ENCODE results near the gene CD248.
"Not testable (repeated sequence)": the region's sequence is repeated elsewhere in the genome, so short reads cannot be mapped to it uniquely, and the experiment has no call there.

The CD248 gene

DNA sequence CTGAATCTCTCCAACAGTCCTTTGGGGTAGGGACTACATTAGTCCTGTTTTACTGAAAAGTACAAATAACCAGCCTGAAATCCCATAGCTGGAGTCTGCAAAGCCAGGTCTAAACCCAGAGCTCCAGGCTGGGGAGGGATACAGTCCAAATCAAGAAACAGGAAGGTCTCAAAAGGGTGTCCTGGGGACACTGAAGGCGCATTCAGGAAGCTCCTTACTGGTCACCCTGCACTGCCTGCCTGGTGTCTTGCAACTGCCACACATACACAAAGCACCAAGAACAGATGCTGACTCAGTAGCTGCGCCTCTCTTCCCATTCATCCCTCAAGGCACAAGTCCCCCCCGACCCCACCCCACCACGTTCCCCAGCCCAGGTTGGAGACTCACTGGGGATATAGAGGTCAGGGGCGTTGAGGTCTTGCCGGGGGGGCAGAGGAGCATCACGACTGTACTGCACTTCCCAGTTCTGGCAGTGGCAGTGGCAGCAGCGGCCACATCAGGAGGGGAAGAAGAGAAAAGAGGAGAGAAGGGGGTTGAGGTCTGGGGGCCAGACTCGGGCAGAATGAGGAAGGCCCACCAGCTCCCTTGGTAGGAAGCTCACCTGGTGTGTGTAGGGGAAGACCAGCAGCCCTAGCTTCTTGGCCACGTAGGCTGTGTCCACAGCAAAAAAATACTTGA is 29.5 kb downstream of the CD248 start:
- DNase-seq: no peak

DNA sequence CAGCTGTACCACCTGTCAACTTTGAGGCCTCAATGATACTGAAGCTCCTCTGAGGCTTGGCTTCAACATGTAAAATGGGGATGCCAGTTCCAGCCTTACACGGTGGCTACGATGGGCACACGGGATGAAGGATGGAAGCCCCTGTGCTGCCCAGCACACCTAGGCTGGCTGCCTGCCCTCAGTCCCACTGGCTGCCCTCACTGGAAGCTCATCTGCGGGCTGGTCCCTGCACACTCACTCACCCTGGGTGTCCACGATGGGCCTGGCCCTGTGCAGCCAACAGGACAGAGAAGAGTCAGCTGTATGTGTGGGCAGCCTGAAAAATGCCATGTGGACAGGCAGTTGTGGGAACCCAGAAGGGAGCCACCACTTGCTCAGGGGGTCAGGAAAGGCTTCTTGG is 30.1 kb downstream of the CD248 start:
- no peak for DNase-seq

- no peak for DNase-seq
Observed at GRCh38 chr11:66285250-66285947, 31.4 kb downstream of the CD248 start.

GRCh38 chr11:66284526-66285078 is 32.2 kb downstream of the CD248 start:
- no peak for DNase-seq

- DNase-seq: no peak
Observed at GRCh38 chr11:66283461-66284105, 33.3 kb downstream of the CD248 start.

DNA sequence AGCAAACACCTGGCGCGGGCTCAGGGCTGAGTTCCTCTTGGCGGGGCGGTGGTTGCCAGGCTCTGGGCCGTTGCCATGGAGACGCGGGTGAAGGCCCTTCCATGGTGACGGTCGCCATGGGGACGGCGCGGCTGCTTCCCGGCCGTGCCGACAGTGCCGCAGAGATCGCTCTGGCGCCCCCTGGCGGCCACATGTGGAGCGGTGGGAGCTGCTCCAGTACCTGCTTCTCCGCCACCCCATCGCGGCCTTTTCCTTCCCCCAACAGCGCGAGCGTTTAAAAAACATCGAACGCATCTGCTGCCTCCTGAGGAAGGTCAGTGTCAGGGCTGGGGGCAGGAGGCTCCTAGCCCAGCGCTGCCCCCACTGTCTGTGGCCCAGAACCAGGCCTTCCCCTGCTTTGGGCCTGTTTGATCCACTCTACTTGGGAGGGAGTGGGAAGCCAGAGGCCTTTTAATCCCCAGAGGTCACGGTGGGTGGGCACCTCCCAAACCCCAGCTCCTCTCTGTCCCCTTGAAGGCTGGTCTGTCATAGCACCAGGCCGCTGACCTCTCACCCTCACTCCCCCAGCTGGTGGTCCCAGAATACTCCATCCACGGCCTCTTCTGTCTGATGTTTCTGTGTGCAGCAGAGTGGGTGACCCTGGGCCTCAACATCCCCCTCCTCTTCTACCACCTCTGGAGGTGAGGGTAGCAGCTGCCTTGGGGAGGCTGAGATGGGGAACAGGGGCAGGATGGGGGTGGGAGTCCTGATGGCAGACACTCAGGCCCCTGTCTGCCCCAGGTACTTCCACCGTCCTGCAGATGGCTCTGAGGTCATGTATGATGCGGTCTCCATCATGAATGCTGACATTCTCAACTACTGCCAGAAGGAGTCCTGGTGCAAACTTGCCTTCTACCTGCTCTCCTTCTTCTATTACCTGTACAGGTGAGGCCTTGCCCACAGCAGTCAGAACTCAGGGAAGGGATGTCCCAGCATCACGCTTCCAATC is 34.1 kb downstream of the CD248 start:
- DNase-seq: peak; percentile 100

- DNase-seq: no peak
Observed at GRCh38 chr11:66281776-66282467, 34.9 kb downstream of the CD248 start.

GRCh38 chr11:66281001-66281400 is 35.8 kb downstream of the CD248 start:
- DNase-seq: no peak

DNA sequence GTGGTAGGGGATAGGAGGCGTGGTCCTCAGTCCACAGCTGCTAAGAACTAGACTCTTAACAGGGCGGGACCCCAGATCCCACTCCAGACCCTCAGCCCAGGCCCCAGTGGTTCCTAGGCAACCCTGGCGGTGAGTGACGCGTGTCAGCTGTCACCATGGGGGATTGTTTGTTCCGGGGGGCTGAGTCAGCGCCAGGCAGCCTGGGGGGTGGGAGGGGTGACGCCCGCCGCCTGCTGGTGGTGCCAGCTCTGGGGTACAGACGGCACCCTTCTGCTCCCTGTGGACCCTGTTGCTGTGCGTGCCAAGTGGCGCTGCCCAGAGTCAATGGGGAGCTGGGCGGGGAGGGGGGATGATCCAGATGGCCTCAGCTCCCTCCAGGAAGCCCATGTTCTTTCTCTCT is 36.4 kb downstream of the CD248 start:
- no peak for DNase-seq

- DNase-seq: no peak
Observed at GRCh38 chr11:66279092-66279734, 37.6 kb downstream of the CD248 start.

- DNase-seq: peak; percentile 59
Observed at GRCh38 chr11:66278363-66279091, 38.3 kb downstream of the CD248 start.

- peak; percentile 42 for DNase-seq
Observed at GRCh38 chr11:66277471-66278362, 39.1 kb downstream of the CD248 start, which contains the start of gene CNIH2. Gene CNIH2 (plus strand): TSS chr11:66278175. CDS start chr11:66278457, 282 bp downstream.

GRCh38 chr11:66277064-66277463 is 39.8 kb downstream of the CD248 start:
- DNase-seq: not testable (repeated sequence)

DNA sequence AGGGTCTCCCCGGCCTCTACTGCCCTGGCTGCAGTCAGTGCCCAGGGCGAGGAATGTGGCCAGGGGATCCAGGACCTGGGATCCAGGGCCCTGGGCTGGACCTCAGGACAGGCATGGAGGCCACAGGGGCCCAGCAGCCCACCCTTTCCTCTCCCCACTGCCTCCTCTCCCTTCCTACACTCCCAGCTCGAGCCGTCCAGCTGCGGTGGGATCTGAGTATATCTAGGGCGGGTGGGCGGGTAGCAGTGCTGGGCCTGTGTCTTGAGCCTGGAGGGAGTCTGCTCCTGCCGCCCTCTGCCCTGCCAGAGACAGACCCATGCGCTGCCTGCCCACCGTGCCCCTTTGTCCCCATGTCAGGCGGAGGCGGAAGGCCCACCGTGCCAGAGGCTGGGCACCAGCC is 40.2 kb downstream of the CD248 start:
- DNase-seq: not testable (repeated sequence)

- no peak for DNase-seq
Observed at GRCh38 chr11:66275984-66276612, 40.7 kb downstream of the CD248 start.

DNA sequence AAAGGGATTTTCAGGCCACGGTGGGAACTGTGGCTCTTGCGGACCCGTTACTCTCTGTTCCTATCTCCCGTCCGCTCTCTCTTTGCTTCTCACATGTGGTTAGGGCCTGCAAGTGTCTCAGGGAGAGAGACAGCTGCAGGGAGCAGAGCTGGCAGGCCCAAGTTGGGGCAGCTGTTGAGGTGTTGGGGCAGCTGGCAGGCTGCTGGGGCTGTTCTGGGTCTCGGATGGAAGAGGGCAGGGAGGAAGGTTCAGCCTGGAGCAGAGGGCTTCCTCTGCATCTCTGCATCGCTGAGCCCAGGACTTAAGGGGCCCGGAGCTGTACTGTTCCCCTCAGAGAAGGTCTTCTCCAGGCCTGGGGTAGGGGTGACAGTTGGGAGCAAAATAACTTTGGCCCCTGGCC is 41.4 kb downstream of the CD248 start:
- no peak for DNase-seq

- no peak for DNase-seq
Observed at GRCh38 chr11:66274219-66274618, 42.6 kb downstream of the CD248 start.

GRCh38 chr11:66272596-66272995 is 44.2 kb downstream of the CD248 start:
- DNase-seq: peak; percentile 44

DNA sequence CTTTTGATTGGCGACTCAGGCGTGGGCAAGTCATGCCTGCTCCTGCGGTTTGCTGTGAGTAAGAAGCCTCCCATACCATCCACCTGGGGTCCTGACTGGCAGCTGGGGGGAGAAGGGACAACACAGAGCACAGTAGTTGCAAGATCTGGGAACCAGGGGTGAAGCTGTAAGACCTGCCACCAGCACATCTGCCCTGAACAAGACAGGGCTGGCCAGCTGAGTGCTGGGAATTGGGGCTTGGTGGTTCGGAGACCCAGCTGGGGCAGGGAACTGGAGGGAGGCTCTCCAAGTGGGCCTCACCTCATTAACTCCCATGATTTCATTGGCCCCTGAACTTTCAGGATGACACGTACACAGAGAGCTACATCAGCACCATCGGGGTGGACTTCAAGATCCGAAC is 45.0 kb downstream of the CD248 start:
- no peak for DNase-seq

Measured in CD4-positive, alpha-beta T cell treated with Interleukin-15 for 1 hour (primary cell).